Measurements from ENCODE around the gene NUDT4.
A peak's percentile ranks its signal among the peaks of the same experiment; 100 is the strongest.
"Not testable (repeated sequence)": the region's sequence is repeated elsewhere in the genome, so short reads cannot be mapped to it uniquely, and the experiment has no call there.

Gene NUDT4

DNA sequence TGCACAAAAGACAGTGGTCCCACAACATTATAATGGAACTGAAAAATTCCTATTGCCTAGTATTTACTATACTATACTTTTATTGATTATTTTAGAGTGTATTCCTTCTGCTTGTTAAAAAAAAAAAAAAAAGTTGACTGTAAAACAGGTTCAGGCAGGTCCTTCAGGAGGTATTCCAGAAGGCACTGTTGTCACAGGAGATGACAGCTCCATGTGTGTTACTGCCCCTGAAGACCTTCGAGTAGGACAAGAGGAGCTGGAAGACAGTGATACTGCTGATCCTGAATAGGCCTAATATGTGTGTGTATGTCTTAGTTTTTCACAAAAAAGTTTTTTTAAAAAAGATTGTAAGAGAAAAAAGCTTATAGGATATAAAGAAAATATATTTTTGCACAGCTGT lies 51.7 kb downstream of the NUDT4 start:
- no peak for DNase-seq (ENCODE audit: low spot score)

GRCh38 chr12:93429852-93430251 lies 52.1 kb downstream of the NUDT4 start:
- DNase-seq (ENCODE audit: low spot score) = no peak

GRCh38 chr12:93430280-93430679 lies 52.6 kb downstream of the NUDT4 start:
- DNase-seq (ENCODE audit: low spot score) = no peak

- DNase-seq (ENCODE audit: low spot score) = not testable (repeated sequence)
Measured at GRCh38 chr12:93432031-93432430, 54.3 kb downstream of the NUDT4 start.

GRCh38 chr12:93434256-93434865 lies 56.6 kb downstream of the NUDT4 start:
- no peak for DNase-seq (ENCODE audit: low spot score)

GRCh38 chr12:93438266-93439050 lies 60.7 kb downstream of the NUDT4 start:
- no peak for DNase-seq (ENCODE audit: low spot score)

GRCh38 chr12:93440043-93440835 lies 62.5 kb downstream of the NUDT4 start:
- no peak for DNase-seq (ENCODE audit: low spot score)

- DNase-seq (ENCODE audit: low spot score) = peak; percentile 34
Measured at GRCh38 chr12:93441081-93441616, 63.4 kb downstream of the NUDT4 start.

GRCh38 chr12:93441617-93442410 lies 64.1 kb downstream of the NUDT4 start, which contains the start of gene UBE2N:
Gene UBE2N (minus strand): TSS chr12:93441947. CDS start chr12:93441884, 63 bp downstream.
- DNase-seq (ENCODE audit: low spot score) = peak; percentile 94

GRCh38 chr12:93442411-93443340 lies 65.0 kb downstream of the NUDT4 start:
- DNase-seq (ENCODE audit: low spot score) = no peak

DNA sequence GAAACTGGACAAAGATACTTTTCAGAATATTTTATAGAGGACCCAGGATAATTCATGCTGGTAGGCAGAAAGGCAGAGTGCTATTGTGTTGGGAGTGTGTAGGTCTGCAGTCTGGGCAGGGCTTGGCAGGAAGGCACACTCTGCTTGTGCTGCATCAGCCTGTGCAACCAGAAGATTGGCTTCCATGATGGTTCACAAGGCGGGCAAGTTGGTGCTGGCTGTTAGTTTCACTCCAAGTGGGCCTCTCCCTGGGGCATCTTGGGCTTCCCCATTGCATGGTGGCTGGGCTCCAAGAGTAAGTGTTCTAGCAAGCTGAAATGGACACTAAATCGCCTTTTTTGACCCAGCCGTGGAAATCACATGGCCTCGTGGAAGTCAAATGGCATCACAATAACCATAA lies 65.9 kb downstream of the NUDT4 start:
- DNase-seq (ENCODE audit: low spot score) = no peak

DNA sequence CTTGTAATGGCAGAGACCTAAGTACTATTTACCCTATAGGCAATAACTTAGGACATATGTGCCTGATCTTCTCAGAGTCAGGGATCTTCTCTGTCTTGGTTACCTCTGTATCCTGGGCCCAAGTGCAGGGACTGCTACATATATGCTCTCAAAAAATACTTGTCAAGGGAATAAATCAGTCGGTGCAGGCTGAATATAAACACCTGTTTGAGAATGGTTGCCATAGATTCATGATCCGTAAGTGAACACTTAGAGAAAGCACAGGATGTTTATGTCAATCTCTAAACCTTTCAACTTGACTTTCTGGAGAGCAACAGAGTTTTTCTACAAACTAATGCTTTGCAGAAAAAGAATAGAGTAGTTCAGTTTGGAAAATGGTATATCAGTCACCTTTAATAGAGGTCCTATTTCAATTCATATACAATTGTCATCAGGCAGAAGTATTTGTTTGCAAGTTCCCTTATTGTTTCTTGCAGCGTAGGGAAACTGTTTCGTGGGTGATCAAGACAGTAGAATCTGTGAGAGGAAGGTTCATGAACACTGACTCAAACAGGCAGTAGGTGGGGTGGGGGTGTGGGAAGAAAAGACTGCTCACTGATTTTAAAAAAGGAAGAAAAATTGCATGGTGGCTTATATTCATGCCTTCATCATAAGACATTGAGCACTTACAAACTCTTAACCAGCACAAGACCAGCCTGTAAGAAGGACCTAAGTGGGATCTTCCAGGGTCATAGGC lies 70.0 kb downstream of the NUDT4 start:
- DNase-seq (ENCODE audit: low spot score) = no peak

DNA sequence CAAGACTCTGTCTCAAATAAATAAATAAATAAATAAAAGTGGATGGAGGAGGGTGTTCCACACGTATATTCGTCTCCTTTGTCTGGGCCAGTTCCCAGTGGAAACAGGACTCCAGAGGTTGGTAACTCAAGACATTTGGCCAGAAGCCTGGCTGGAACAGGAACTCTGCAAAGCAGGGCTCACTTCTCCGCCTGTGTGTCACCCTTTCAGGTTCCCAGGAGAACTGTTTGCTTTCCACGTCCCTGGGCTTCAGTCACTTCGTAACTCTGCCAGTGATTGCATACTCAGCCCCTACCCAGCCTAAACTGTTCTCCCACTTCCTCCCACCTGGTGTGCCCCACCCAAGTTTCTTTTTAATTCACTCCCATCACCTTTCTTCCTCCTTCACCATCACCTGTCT lies 71.1 kb downstream of the NUDT4 start:
- DNase-seq (ENCODE audit: low spot score) = no peak

DNA sequence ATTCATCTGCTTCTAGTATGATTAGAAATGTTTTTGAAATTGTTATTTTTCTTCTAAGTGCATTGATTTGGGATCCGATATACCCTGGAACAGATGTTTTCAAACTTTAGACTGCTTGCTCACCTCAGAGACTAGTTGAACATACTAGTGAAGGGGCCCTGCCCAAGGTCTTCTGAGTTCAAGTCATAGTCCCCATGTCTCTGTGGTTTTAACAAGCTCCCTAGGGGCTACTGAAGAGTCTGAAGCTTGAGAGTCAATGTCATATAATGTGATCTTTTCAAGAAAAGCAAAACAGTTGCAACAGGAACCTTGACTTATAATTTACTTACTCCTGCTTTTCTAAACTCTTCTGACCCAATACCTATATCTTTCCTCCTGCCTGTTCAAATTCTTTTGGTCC lies 71.6 kb downstream of the NUDT4 start:
- no peak for DNase-seq (ENCODE audit: low spot score)

- DNase-seq (ENCODE audit: low spot score) = no peak
Measured at GRCh38 chr12:93451423-93452158, 73.9 kb downstream of the NUDT4 start.

DNA sequence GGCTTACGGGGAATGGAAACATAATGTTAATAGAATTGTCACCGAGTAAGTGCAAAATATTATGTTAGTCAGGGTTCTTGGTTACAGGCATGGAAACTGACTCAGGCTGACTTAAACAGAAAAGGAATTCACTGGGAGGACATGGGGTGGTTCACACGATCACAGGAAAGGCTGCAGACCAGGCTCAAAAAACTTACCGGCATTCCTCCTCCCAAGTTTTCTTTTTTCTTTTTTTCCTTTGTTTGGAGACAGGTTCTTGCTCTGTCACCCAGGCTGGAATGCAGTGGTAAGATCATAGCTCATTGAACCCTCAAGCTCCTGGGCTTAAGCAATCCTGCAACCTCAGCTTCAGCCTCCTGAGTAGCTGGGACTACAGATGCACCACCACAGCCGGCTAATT lies 75.9 kb downstream of the NUDT4 start:
- no peak for DNase-seq (ENCODE audit: low spot score)

DNA sequence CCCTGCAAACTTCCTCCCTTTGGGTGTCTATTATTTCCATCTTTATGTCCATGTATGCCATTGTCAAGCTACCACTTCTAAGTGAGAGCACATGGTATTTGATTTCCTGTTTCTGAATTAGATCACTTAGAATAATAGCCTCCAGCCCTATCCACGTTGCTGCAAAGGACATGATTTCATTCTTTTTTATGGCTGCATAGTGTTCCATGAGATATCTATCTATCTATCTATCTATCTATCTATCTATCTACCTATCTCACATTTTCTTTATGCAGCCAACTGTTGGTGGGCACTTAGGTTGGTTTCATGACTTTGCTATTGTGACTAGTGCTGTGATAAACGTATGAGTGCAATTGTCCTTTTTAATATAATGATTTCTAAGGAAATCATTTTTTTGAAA lies 78.4 kb downstream of the NUDT4 start:
- no peak for DNase-seq (ENCODE audit: low spot score)
